Urothelium cell line (cell line): ENCODE results near the gene C5.
"Not testable (repeated sequence)": the region's sequence is repeated elsewhere in the genome, so short reads cannot be mapped to it uniquely, and the experiment has no call there.

Experiments used
- DNase-seq: peaks from one replicate; pipeline ENCODE4 v3.0.0; 2011; ENCODE audit warnings: low spot score, mixed read lengths
- FAIRE-seq: peaks from 2 replicates; lab custom pipeline; 2011; peaks lifted over from hg19 to GRCh38; lab: Jason Lieb, UNC

The C5 gene

DNA sequence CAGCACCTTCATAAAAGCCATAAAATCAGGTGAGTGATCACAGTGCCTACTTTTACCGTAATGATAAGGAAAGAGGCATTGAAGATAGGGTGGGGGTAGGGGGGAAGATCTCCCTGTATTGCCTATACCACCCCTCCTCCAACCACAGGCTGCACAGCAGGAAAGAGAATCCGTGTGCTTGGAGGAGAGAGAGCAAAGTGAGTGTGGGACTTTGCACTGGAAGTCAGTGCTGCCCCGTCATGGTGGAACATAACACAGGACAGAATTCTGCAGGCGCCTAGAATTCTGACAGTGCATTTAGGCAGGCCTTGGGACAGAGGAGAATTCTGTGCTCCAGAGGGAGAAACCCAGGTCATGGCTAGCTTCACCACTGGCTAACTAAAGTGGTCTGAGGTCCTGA is 3.5 kb upstream of the C5 start:
- DNase-seq (no peak), FAIRE-seq (no peak)

DNA sequence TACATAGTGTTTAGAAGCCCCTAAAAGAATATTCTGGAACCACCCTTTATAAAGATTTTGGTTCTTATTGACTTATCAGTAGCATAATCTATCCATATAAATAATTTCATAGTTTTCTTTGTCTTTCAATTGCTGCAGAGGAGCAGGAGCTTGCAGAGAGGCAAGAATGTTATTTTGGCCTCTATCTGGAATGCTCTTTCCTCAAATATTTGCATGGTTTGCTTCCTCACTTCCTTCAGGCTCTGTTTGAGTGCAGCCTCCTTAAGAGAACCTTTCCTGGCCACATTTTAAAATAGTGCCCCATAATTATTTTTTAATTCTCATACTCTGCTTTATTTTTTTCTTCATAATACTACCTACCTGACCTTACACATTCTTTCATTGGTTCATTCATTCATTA is 1.5 kb downstream of the C5 start:
- no peak for DNase-seq
- FAIRE-seq, result no peak

DNA sequence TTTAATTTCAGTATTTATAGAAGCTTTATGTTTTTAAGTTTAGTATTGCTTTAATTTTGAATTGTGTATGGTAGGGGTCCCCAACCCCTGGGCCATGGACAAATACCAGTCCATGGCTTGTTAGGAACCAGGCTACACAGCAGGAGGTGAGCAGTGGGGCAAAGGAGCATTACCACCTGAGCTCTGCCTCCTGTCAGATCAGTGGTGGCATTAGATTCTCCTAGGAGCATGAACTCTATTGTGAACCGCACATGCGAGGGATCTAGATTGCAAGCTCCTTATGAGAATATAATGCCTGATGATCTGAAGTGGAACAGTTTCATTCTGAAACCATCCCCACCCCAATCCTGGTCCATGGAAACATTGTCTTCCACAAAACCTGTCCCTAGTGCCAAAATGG is 1.9 kb downstream of the C5 start:
- FAIRE-seq, result no peak

DNA sequence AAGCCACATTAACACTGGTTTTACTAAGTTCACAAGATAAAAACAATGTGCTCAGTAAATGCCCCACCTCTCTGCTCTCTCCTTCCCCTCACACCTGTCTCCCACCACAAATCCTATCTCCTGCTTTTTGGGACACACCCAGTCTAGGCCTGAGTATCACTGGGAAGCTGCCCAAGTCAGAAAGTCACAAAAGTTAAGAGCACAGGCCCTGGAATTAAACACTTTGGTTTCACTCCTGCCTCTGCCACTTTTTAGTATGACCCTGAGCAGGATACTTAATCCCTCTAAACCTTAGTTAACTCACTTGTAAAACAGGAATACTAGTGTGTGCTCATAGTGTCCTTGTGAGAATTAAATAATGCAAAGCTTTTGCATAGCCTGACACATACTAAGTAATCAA is 11.3 kb downstream of the C5 start:
- DNase-seq, result no peak

More for the DNA sequence above, 1.9 kb downstream of the C5 start:
- DNase-seq, result no peak

DNA sequence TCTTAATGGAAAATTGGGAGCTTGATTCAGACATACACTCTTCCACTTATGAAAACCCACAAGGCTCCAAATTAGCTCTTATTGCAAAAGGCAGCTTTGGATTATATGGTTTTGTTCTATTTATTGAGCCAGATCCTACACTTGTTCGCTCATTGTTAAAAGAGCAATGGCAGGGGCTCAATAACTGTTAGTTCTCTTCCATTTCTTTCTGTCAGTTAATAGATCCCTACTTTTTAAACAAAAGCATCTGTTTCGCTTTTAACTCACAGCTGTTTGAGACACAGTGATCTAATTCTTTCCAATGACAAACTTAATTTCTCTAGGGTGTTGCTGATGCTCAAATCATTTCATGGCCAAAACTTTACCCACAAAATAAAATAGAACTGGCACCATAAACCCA is 11.7 kb downstream of the C5 start:
- FAIRE-seq, result no peak

More for the DNA sequence above, 11.3 kb downstream of the C5 start:
- FAIRE-seq, result no peak

DNA sequence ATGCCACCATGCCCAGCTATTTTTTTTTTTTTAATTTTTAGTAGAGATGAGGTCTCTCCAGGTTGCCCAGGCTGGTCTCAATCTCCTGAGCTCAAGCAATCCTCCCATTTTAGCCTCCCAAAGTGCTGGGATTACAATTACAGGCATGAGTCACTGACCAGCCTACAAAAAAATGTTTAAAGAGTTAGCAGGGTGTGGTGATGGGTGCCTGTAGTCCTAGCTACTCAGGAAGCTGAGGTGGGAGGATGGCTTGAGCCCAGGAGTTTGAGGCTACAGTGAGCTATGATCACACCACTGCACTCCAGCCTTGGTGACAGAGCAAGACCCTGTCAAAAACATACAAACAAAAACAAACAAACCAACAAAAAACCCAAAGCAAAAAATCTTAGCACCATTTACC is 14.4 kb downstream of the C5 start:
- DNase-seq, FAIRE-seq: not testable (repeated sequence)

More for the DNA sequence above, 11.7 kb downstream of the C5 start:
- no peak for DNase-seq

DNA sequence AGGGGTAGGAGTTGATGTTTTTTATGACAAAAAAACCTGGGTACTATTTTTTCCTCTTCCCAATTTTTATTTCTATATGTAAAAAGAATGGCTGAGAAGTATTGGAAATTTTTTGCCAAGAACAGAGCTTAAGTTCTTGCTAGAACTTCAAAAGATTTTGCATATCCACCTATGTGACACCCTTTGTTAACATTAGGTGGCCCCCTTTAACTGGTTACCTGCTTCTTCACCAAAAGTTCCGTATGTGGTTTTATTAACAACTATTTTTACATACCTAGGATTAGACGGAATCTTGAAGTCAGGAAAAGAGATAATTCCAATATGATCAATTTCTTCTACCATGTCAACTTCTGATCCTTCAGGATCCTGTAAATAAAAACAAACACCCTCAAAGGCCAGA is 15.5 kb downstream of the C5 start:
- FAIRE-seq, result no peak
- DNase-seq, result no peak

DNA sequence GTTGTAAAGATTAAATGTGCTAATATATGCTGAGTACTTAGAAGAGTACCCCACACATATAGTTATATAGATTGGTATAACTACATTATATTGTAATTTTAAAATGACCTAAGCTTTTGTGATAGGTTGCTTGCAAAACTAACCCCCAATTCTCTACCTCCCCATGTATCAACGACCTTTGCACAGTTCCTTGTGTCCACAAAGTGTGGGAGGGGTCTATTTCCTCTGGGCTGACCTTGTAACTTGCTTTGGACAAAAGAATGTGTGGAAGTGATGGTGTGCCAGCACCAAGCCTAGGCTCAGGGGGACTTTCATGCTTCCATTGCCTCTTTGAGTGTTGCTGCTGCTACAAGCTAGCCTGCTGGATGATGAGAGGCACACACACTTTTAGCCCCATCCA is 20.6 kb downstream of the C5 start:
- FAIRE-seq, result no peak
- no peak for DNase-seq

DNA sequence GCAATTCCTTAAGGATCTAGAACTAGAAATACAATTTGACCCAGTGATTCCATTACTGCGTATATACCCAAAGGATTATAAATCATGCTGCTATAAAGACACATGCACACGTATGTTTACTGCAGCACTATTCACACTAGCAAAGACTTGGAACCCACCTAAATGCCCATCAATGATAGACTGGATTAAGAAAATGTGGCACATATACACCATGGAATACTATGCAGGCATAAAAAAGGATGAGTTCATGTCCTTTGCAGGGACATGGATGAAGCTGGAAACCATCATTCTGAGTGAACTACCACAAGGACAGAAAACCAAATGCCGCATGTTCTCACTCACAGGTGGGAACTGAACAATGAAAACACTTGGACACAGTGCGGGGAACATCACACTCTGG is 21.8 kb downstream of the C5 start:
- not testable (repeated sequence) for DNase-seq, FAIRE-seq

DNA sequence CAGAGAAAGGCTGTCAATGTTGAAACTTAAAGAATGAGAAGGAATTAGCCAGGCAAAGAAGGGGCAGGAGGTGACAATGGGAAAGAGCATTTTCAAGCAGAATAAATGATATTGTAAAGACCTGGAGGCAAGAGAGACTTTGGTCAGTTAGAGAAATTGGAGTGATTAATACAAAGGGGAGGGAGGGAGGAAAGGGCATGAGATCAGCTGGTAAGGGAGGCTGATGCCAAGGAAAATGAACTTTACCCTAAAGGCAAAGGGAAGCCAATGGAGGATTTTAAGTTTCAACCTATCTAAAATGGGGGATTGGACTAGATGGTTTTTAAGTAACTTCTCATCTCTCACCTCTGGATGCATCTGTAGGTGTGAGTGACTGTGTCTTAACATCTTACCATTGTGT is 23.3 kb downstream of the C5 start:
- DNase-seq (no peak), FAIRE-seq (no peak)

DNA sequence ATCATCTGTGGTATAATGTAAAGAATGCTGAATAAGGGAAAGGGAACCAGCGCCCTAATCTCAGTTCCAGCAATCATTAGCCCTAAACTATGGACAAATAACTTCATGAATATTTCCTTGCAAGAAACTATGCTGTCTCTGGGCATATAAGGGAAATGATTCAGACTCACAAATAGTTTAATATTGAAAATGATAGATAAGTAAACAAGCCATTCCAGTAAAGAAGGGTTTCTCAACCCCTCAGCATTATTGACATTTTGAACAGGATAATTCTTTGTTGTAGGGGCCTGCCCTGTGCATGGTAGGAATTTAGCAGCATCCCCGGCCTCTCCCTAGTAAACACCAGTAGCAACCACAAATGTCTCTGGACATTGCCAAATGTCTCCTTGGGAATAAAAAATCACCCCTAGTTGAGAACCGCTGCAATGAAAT is 23.8 kb downstream of the C5 start:
- FAIRE-seq (no peak), DNase-seq (no peak)

DNA sequence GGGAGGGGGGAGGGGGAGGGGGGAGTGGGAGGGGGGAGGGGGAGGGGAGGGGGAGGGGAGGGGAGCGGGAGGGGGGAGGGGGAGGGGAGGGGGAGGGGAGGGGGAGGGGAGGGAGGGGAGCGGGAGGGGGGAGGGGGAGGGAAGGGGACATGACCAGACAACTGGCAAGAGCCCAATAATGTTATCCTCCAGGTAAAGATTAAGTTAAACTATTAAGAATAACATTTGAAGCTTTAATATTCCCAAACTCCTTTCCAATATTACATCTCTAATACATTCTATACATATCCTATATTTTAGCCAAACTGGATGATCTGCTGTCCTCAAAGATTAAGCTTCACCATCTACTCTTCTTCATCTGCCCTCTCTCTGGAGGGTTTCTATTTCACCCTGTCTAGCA is 25.8 kb downstream of the C5 start:
- FAIRE-seq, result no peak
- DNase-seq, result no peak

DNA sequence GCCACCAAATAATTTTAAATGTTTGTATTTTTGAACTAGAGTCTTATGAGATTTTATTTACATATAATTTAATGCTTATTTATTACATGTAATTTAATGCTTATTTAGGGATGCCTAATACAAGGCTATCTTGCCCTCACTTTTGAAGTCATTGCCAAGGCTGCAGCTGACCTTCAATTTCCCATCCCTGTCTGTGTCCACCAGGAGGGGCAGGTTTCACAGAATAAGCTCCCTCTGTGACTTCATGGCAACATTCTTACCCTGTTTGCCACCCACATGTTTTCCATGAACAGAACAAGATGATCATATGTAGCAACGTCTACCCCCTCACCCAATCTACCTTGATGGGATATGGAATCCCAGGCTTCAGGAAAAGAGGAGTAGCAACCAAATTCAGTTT is 27.0 kb downstream of the C5 start:
- no peak for DNase-seq
- FAIRE-seq, result no peak

DNA sequence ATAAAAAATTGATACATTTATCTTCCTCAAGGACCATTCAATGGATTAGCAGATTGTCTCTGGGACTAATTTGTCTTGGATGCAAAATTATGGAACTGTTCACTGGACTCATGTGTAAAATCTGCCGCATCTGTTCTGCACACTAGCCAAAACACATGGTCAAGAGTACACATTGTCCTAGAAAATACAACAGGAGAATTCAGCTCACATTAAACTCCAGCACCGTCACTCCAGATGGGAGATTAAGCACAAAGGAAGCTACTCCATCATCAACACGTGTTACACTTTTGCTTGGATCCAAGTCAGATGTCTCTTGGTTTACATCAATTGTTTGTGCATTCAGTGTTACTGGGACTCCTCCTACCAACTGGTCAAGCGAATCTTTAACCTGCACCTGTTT is 28.8 kb downstream of the C5 start:
- no peak for FAIRE-seq
- DNase-seq, result no peak

DNA sequence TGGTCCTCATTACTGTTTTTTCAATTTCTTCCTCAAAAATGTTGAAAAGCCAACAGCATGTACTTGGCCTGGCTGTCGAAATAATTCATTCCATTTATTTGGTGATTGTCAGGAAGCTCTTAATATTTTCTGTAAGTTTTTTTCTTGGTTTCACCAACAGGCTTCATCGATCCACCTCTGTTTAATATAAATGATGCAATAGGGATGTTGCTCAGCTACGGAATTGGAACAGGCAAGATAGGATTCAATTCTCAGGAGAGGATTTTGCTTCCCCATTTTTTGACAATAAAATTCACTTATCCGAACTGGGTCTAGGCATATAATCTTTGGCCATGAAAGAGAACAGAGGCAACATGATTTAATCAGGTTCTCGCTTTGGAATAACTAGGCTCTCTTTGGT is 30.8 kb downstream of the C5 start:
- FAIRE-seq (no peak), DNase-seq (no peak)

DNA sequence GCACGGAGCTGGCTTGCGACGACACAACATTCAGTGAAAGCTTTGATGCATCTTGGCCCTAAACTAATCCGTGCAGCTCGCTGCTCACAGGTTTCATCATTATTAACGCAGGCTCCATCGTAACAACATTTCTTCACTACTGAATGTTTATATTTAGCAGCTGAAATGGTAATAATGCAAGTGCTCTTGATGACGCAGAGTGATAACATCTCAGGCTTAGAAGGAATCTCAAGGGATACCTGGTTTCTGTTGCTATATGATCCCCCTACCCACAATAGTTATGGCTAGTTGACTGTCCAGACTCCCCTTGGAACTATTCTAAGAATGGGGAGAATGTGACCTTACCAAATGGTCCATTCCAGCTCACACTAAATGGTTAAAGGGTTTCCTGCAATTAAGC is 36.2 kb downstream of the C5 start:
- no peak for FAIRE-seq
- DNase-seq, result no peak

DNA sequence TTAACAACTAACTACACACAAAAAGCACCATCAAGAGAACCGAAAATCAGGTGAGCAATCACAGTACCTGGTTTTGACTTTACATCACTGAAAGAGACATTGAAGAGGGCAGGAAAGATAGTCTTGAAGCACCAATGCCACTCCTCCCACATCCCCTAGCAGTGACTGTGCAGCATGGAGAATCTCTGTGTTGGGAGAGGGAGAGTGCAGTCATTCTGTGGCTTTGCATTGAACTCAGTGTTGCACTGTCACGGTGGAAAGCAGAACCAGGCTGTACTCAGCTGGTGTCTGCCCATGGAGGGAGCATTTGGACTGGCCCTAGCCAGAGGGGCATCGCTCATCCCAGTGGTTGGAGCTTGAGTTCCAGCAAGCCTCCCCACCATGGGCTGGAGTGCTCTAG is 40.4 kb downstream of the C5 start:
- DNase-seq (no peak), FAIRE-seq (no peak)

DNA sequence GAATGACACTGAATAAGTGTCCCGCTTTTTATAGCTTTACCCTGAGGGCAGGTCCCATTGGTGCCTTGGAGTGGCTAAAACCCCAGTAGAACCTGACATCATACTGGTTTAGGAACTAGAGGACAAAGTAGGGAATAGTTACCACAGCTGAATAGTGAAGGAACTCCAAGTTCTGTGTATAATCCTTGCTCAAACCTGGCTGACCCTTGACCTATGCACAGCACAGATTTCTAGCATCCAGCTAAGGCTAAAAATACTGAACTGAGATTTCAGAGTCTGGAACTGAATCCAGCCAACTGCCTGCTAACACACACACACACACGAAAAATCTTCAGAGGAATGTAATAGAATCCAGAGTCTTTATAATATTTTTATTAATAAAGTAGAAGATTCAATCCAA is 50.8 kb downstream of the C5 start:
- DNase-seq (no peak), FAIRE-seq (no peak)

DNA sequence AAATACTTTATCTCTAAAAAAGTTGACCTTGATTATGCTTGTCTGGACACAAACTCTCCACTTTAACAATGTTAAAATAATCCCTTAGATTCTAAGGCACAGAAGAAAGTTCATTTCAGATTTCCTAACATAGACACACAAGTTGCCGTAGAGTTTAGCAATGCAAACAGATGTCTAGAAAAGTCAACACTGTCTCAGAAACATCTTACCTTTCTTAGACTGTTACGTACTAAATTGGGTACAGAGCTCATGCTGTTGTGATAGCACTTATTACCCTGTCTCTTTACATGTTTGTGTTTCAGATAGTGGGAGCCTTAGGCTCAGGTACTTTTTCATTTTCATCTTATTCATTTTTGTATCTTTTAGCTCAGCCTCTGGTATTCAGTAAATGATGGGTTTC is 52.0 kb downstream of the C5 start:
- FAIRE-seq, result no peak
- DNase-seq, result no peak

DNA sequence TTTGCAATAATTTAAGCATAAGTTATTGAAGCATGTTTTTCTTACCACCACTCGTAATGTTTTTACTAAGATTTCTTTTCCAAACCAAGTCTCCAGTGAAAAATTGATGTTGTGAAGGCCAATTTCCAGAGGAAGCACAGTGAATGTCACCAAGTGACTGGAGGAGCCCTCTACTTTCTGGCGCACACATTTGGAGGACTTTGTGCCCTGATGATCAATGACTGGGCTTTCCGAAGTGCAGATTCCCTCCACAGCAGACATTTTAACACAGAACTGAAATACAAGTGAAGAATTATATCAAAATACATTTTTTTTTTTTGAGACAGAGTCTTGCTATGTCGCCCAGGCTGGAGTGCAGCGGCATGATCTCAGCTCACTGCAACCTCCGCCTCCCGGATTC is 52.6 kb downstream of the C5 start:
- no peak for DNase-seq
- FAIRE-seq, result no peak

DNA sequence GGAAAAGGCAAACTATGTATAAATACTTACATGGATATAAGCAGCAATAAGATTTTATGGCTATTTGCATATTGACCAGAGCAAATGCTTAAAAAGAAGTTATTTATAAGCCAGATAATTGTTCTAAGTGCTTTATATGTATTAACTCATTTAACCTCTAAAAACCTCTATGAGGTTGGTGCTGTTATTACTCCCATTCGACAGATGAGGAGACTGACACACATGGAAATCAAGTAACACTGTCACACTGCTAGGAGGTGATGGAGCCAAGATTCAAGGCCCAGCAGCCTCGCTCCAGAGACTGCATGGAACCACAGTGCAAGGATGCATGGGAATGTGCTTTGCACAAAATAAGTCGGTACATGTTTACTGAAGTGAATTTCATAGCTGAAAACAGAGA is 53.7 kb downstream of the C5 start:
- no peak for FAIRE-seq
- DNase-seq, result no peak

DNA sequence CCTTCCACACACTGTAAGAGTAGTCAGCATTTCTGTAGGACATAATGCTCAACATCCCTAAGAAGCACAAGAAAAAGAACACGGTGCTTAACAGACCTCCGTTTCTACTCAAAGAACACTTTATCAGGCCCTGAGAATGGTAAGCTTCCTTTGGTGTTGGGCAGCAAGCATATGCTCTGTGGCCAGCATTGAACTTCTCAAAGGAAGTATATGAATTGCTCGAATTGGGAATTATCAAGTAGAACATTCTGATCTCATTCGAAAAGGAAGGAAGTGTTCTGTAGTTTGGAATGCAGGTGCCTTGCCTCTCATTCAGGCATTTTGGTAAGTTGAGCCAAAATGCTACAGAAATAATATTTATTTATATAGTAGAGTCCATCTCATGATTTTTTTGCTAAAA is 61.0 kb downstream of the C5 start:
- DNase-seq (no peak), FAIRE-seq (no peak)

DNA sequence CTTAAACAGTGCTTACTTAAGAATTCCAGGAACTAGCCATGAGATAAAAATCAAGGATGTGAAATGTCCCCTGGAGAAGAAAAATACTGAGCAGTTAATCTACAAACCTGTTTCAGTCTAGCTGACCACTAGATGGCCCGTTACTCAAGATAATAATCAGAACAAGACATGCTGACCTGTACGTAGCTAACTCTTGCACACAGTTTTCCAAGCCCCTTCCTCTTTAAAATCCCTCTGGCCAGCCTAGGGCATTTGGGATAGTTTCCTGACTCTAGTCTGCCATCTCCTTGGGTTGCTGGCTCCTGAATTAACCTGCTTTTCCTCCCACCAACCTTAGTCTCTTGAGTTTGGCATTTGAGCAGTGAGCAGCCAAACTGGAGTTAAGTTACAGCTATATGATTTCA is 64.3 kb downstream of the C5 start:
- no peak for FAIRE-seq
- peak; percentile 31 for DNase-seq

DNA sequence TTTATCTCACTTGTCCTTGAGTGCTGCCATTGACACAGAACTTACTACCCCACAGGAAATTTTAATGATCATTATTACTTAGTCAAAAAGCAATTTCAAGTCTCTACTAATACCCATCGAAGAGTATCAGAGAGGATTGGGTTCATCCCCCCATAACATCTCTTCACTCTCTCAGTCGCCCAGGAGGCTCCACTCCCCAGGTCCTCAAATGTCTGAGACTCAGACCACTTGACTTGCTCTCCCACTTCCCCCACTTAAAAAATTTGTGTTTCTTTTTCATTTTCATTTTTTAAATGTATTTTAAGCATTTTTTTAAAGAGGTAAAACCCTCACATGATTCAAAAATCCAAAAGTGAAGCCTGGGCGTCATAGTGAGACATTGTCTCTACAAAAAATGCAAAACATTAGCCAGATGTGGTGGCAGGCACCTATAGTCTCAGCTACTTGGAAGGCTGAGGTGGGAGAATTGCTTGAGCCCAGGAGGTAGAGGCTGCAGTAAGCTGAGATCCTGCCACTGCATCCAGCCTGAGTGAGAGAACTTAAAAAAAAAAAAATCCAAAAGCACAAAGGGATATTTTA is 66.7 kb downstream of the C5 start:
- no peak for FAIRE-seq

More for the DNA sequence above, 66.7 kb downstream of the C5 start:
- DNase-seq, result no peak
